Measurements from ENCODE around the gene IFITM5. TPM values are rescaled to one million over a fixed set of nuclear protein-coding genes. Genes with fewer than 3 reads are reported as not detected.
"Not testable (repeated sequence)": the region's sequence is repeated elsewhere in the genome, so short reads cannot be mapped to it uniquely, and the experiment has no call there.

Gene IFITM5
- total and polyA plus RNA-seq, 2 of the 4 experiments (the other 2 are of a cell fraction), result not detected

GRCh38 chr11:312092-312816, 12.9 kb upstream of the IFITM5 start:
- H2AK9ac ChIP-seq (replicated peaks; ENCODE audit: low read depth, low read length, poor library complexity), result peak overlapping the region; percentile 60
- H3K9me3 ChIP-seq (ENCODE audit: control insufficient read depth, insufficient read depth, low read length), result no peaks in the 10 kb centered on the region
- peaks cover 3% of the 10 kb centered on the region; the same call in 1 of the 2 replicates for H4K20me1 ChIP-seq (ENCODE audit: insufficient read depth, low read length)
- peak overlapping the region; percentile 47 for H2AFZ ChIP-seq (replicated peaks; ENCODE audit: low read length, poor library complexity)
- 0 out of 2 replicates have a peak, but pooled peaks cover 5% of the 10 kb centered on the region for H3K9me1 ChIP-seq (ENCODE audit: insufficient read depth, low read length)
- H2BK15ac ChIP-seq (ENCODE audit: low read depth, low read length), result peak overlapping the region; percentile 1; the same call in 2 of the 3 replicates
- ATAC-seq (ENCODE audit: low read depth) (no peak), DNase-seq (no peak)
- WGBS, 2 experiments (ENCODE audit: extremely low coverage in 2 of 2, insufficient read length in 1 of 2), result no CpG with 5 or more reads among the region's 14 CpGs
- peak overlapping the region; percentile 26; the same call in 1 of the 2 replicates for H4K91ac ChIP-seq (ENCODE audit: insufficient read depth, low read depth, low read length)
- dilution Hi-C loops (cut with HindIII; ENCODE audit: low sequenced_read_pairs, unreplicated experiment) (no loop called here), intact Hi-C loops (cut with micrococcal nuclease) (loop anchor here (2.0 kb wide), 1 partner anchor 45 kb away; no protein-coding TSS in a partner anchor), in situ Hi-C loops (cut with MboI; ENCODE audit: low sequenced_read_pairs) (no loop called here)
- peak overlapping the region; percentile 78 for H3K4ac ChIP-seq (ENCODE audit: low read depth, low read length)
- no peak overlapping the region for H3K56ac ChIP-seq (ENCODE audit: extremely low read depth, insufficient read depth, low read length)
- TF ChIP-seq CHD1 (IDR thresholded peaks at IDR 0.05; ENCODE audit: low read depth, low read length) (no peak), SMC3 (IDR thresholded peaks at IDR 0.05; ENCODE audit: low read depth, low read length) (no peak)
- H3K4me3 ChIP-seq (ENCODE audit: insufficient read depth, low read depth, low read length), result no peak overlapping the region
- H3K14ac ChIP-seq (replicated peaks; ENCODE audit: low read depth, low read length), result peak overlapping the region; percentile 82
- peak overlapping the region; percentile 16 for H2BK5ac ChIP-seq (ENCODE audit: low read depth, low read length, poor library complexity, severe bottlenecking)
- no peaks in the 10 kb centered on the region for H3K27me3 ChIP-seq (ENCODE audit: control insufficient read depth, insufficient read depth, low read length)
- peak overlapping the region; percentile 60 for H3K27ac ChIP-seq (ENCODE audit: insufficient read depth, low read length)
- peak overlapping the region; percentile 93; the same call in 1 of the 2 replicates for H3K23ac ChIP-seq (ENCODE audit: low read depth, low read length)
- peak overlapping the region; percentile 59 for H3K9ac ChIP-seq (ENCODE audit: low read depth, low read length)
- peak overlapping the region; percentile 43 to 82 for H4K8ac ChIP-seq (ENCODE audit: low read depth in 2 of 2, low read length in 2 of 2)
- peak overlapping the region; percentile 16; the same call in 1 of the 2 replicates for H2BK20ac ChIP-seq (ENCODE audit: low read depth, low read length)
- H2AK5ac ChIP-seq (ENCODE audit: low read depth, low read length), result peak overlapping the region; percentile 18
- H3K4me1 ChIP-seq (ENCODE audit: control insufficient read depth, insufficient read depth, low read length), result peaks cover 24% of the 10 kb centered on the region
- ChIA-PET CTCF (interaction anchor here (1.2 kb wide), 1 partner anchor 12 kb away, joined by 3 read pairs; no protein-coding TSS in a partner anchor), POLR2A (ENCODE audit: unreplicated experiment) (no interaction called here)
- no TSS peak for BruUV-seq (replicated peaks)
- peaks cover 5% of the 10 kb centered on the region; the same call in 1 of the 2 replicates for H3K36me3 ChIP-seq (ENCODE audit: control insufficient read depth, insufficient read depth, low read length)
- peak overlapping the region; percentile 72 for H4K5ac ChIP-seq (ENCODE audit: low read depth, low read length)
- peak overlapping the region; percentile 50 for H3K4me2 ChIP-seq (ENCODE audit: low read depth, low read length)
- peak overlapping the region; percentile 10 for H2BK120ac ChIP-seq (ENCODE audit: low read depth, low read length)
- 0 out of 2 replicates have a peak overlapping the region, but pooled peaks have one; percentile 29 for H3K18ac ChIP-seq (ENCODE audit: low read depth, low read length)
- H3K79me1 ChIP-seq (ENCODE audit: low read depth in 1 of 2, low read length in 2 of 2), result peaks cover 3 to 39% of the 10 kb centered on the region in 2 experiments; a peak in 3 of 4 replicates

- no CpG with 5 or more reads among the region's 71 CpGs for whole genome bisulfite sequencing, 2 experiments (ENCODE audit: extremely low coverage in 2 of 2, insufficient read length in 1 of 2)
- BruUV-seq (replicated peaks); H2AK9ac ChIP-seq (replicated peaks; ENCODE audit: low read depth, low read length, poor library complexity): not testable (repeated sequence)
Observed at GRCh38 chr11:311013-311748, 11.9 kb upstream of the IFITM5 start.

More at GRCh38 chr11:311013-311748, 11.9 kb upstream of the IFITM5 start:
- H4K91ac ChIP-seq (ENCODE audit: insufficient read depth, low read depth, low read length); H3K4me3 ChIP-seq (ENCODE audit: insufficient read depth, low read depth, low read length); H3K36me3 ChIP-seq (ENCODE audit: control insufficient read depth, insufficient read depth, low read length); H3K27me3 ChIP-seq (ENCODE audit: control insufficient read depth, insufficient read depth, low read length); H3K9me3 ChIP-seq (ENCODE audit: control insufficient read depth, insufficient read depth, low read length); H3K23ac ChIP-seq (ENCODE audit: low read depth, low read length); H4K20me1 ChIP-seq (ENCODE audit: insufficient read depth, low read length); dilution Hi-C loops (cut with HindIII; ENCODE audit: low sequenced_read_pairs, unreplicated experiment); in situ Hi-C loops (cut with MboI; ENCODE audit: low sequenced_read_pairs); H3K14ac ChIP-seq (replicated peaks; ENCODE audit: low read depth, low read length); H2AFZ ChIP-seq (replicated peaks; ENCODE audit: low read length, poor library complexity); H2BK120ac ChIP-seq (ENCODE audit: low read depth, low read length); intact Hi-C loops (cut with micrococcal nuclease); CTCF ChIA-PET; H2BK20ac ChIP-seq (ENCODE audit: low read depth, low read length); POLR2A ChIA-PET (ENCODE audit: unreplicated experiment); H3K27ac ChIP-seq (ENCODE audit: insufficient read depth, low read length); H3K4me2 ChIP-seq (ENCODE audit: low read depth, low read length); H2BK5ac ChIP-seq (ENCODE audit: low read depth, low read length, poor library complexity, severe bottlenecking); H2AK5ac ChIP-seq (ENCODE audit: low read depth, low read length); H3K18ac ChIP-seq (ENCODE audit: low read depth, low read length); H3K4ac ChIP-seq (ENCODE audit: low read depth, low read length); H4K5ac ChIP-seq (ENCODE audit: low read depth, low read length); DNase-seq; H3K9me1 ChIP-seq (ENCODE audit: insufficient read depth, low read length); H2BK15ac ChIP-seq (ENCODE audit: low read depth, low read length); H3K56ac ChIP-seq (ENCODE audit: extremely low read depth, insufficient read depth, low read length): not testable (repeated sequence)
- peak overlapping the region in 1 of 2 experiments; percentile 43; a peak in 1 of 4 replicates for H4K8ac ChIP-seq (ENCODE audit: low read depth in 2 of 2, low read length in 2 of 2)
- H3K79me1 ChIP-seq (ENCODE audit: low read depth in 1 of 2, low read length in 2 of 2), result peaks cover 3 to 39% of the 10 kb centered on the region in 2 experiments; a peak in 3 of 4 replicates
- peaks cover 26% of the 10 kb centered on the region for H3K4me1 ChIP-seq (ENCODE audit: control insufficient read depth, insufficient read depth, low read length)
- peak; percentile 65 for ATAC-seq (ENCODE audit: low read depth)
- peak overlapping the region; percentile 59; the same call in 1 of the 2 replicates for H3K9ac ChIP-seq (ENCODE audit: low read depth, low read length)
